Measurements from ENCODE around the gene OR14K1. TPM values are rescaled to one million over a fixed set of nuclear protein-coding genes. Genes with fewer than 3 reads are reported as not detected.

OR14K1 gene
- total and polyA plus RNA-seq, 10 of the 15 experiments (the other 5 are each of a cell fraction or from before 2014, with no cell fraction given) = not detected

GRCh38 chr1:247746391-247746935 lies 8.0 kb downstream of the OR14K1 start:
- H3K79me2 ChIP-seq (ENCODE audit: control insufficient read depth, insufficient read depth, low read length) = no peaks in the 10 kb centered on the region
- H3K9me3 ChIP-seq (replicated peaks; ENCODE audit: control insufficient read depth, insufficient read depth, low read length) = no peaks in the 10 kb centered on the region; the same call in 2 of the 3 replicates
- ChIA-PET POLR2A (no interaction called here), CTCF (no interaction called here), RAD21 (ENCODE audit: unreplicated experiment) (no interaction called here), SMC1A (ENCODE audit: uncharacterized antibody, unreplicated experiment) (interaction anchor here (1.5 kb wide), 1 partner anchor 9 kb away, joined by 3 read pairs; no protein-coding TSS in a partner anchor)
- no peaks in the 10 kb centered on the region for H3K36me3 ChIP-seq (ENCODE audit: control insufficient read depth in 2 of 2, insufficient read depth in 2 of 2, low read length in 1 of 2)
- no peak overlapping the region for H3K4me3 ChIP-seq
- H3K27ac ChIP-seq (ENCODE audit: control insufficient read depth, insufficient read depth) = no peak overlapping the region
- in situ Hi-C loops (cut with MboI) (no loop called here), intact Hi-C loops (cut with micrococcal nuclease; ENCODE audit: unreplicated experiment) (no loop called here)
- FAIRE-seq (no peak), ATAC-seq (no peak), DNase-seq (ENCODE audit: low read depth, low spot score) (no peak)
- no peaks in the 10 kb centered on the region for H4K20me1 ChIP-seq (ENCODE audit: control insufficient read depth, insufficient read depth)
- H2AFZ ChIP-seq (ENCODE audit: control insufficient read depth, low read depth, low read length) = no peak overlapping the region
- H3K27me3 ChIP-seq (replicated peaks in 1 of 2; ENCODE audit: control insufficient read depth in 2 of 2, insufficient read depth in 2 of 2, low read length in 1 of 2) = no peaks in the 10 kb centered on the region
- no peak overlapping the region for H3K4me2 ChIP-seq (ENCODE audit: control insufficient read depth, insufficient read depth)
- 22% methylated on average over 3 of the region's 3 CpGs for WGBS (ENCODE audit: insufficient coverage, insufficient replicate concordance, low lambda C conversion rate, missing lambda C conversion rate)
- H3K4me1 ChIP-seq (ENCODE audit: control insufficient read depth, insufficient read depth, low read length) = no peaks in the 10 kb centered on the region
- TF ChIP-seq PAX5 (IDR thresholded peaks at IDR 0.05; ENCODE audit: borderline replicate concordance, low read depth, low read length) (no peak), SMAD1 (IDR thresholded peaks at IDR 0.05; ENCODE audit: low read depth, partially characterized antibody) (no peak), REST (IDR thresholded peaks at IDR 0.05; ENCODE audit: low read depth, low read length) (no peak), SREBF1 (IDR thresholded peaks at IDR 0.05; ENCODE audit: low read length) (no peak), IKZF1 (conservative IDR thresholded peaks at IDR 0.05) (no peak), SREBF2 (IDR thresholded peaks at IDR 0.05; ENCODE audit: low read length) (no peak), HDAC2 (IDR thresholded peaks at IDR 0.05) (no peak), SIX5 (IDR thresholded peaks at IDR 0.05; ENCODE audit: low read depth, low read length, severe bottlenecking) (no peak), JUND (IDR thresholded peaks at IDR 0.05; ENCODE audit: low read depth, low read length) (no peak), ETV6 (conservative IDR thresholded peaks at IDR 0.05 in 1 of 2, IDR thresholded peaks at IDR 0.05 in 1 of 2; ENCODE audit: borderline replicate concordance in 1 of 2, low read depth in 1 of 2) (no peak), ZSCAN29 (IDR thresholded peaks at IDR 0.05) (no peak), ZNF384 (IDR thresholded peaks at IDR 0.05; ENCODE audit: borderline replicate concordance, low read depth, low read length) (no peak), ELK1 (IDR thresholded peaks at IDR 0.05; ENCODE audit: low read depth, low read length) (no peak), FOXK2 (IDR thresholded peaks at IDR 0.05) (no peak), BRCA1 (IDR thresholded peaks at IDR 0.05; ENCODE audit: low read depth, low read length) (no peak), ATF2 (IDR thresholded peaks at IDR 0.05; ENCODE audit: low read length) (no peak)
- TF ChIP-seq, protein P1, sequence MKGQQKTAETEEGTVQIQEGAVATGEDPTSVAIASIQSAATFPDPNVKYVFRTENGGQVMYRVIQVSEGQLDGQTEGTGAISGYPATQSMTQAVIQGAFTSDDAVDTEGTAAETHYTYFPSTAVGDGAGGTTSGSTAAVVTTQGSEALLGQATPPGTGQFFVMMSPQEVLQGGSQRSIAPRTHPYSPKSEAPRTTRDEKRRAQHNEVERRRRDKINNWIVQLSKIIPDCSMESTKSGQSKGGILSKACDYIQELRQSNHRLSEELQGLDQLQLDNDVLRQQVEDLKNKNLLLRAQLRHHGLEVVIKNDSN (IDR thresholded peaks at IDR 0.05; ENCODE audit: borderline replicate concordance, extremely low read length, insufficient read depth, low read depth, low read length) = no peak
- BruUV-seq (replicated peaks) = no TSS peak
- H3K9ac ChIP-seq (ENCODE audit: control insufficient read depth, insufficient read depth, low read length) = no peak overlapping the region

All from GM12878 (cell line).